A549 (cell line): ENCODE measurements around the gene MXRA7.

Experiments
- MAX ChIP-seq: IDR thresholded peaks from 2 replicates; pipeline ENCODE4 v1.6.1; 2012
- POLR2A ChIP-seq: IDR thresholded peaks from 2 replicates; pipeline ENCODE4 v1.6.1; 2012; ENCODE audit warnings: mild to moderate bottlenecking, low read length

- TF ChIP-seq POLR2A (no peak), MAX (no peak)
Measured at GRCh38 chr17:76701471-76701967, 9.2 kb downstream of the MXRA7 start.
